DMS153 (cell line): ENCODE results near the gene KAT8.
"Not testable (repeated sequence)": the region's sequence is repeated elsewhere in the genome, so short reads cannot be mapped to it uniquely, and the experiment has no call there.

Experiments
- DNase-seq: peaks from one replicate; lab custom pipeline; 2025; lab: John Stamatoyannopoulos, UW

Gene KAT8

DNA sequence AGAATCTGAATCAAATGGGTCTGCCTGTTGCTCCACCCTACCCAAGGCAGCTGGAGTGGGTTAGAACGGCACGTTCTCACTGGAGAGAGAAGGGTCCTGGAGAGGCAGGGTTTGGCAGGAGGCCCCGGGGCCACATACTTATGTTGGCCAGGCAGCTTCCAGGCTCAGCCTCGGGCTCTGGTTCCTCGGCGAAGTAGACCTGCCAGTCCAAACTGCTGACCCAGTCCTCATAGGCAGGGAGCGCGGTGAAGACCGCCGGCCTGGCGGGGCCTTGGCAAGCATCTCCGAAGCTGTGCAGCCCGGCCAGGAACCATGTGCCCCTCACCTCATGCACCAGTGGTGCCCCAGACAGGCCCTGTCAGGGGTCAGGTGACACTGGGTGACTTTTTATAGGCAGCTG lies 33.5 kb upstream of the KAT8 start:
- DNase-seq = no peak

DNA sequence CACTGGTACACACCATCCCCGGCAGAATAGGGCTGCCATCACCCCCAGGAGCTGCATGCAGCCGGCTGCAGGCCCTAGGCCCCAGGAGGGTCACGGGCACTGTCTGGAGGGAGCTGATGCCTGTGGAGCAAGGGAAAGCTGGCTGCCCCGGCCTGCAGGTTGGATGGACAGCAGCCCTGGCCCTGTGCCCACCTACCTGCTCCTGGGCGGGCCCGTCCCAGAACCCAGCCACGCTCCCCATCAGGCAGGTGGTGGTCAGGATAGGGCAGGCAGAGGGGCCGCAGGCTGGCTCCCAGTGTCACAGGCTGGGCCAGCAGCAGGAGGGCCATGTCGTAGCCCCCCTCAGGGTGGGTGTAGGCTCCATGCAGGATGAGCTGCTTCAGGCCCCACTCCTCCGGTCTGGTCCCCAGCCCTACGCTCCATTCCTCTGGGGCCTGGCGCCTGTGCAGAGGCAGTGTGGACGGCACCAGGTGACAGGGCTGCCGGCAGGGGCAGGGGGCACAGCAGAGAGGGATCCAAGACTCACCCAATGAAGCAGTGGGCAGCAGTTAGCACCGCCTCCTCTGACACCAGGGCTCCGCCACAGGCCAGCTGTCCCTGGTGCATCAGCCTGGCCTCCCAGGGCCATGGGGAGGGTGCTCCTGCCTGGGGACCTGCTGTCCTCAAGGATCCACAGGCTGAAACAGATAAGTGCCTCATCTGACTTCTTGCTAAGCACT lies 32.7 kb upstream of the KAT8 start:
- DNase-seq = no peak

DNA sequence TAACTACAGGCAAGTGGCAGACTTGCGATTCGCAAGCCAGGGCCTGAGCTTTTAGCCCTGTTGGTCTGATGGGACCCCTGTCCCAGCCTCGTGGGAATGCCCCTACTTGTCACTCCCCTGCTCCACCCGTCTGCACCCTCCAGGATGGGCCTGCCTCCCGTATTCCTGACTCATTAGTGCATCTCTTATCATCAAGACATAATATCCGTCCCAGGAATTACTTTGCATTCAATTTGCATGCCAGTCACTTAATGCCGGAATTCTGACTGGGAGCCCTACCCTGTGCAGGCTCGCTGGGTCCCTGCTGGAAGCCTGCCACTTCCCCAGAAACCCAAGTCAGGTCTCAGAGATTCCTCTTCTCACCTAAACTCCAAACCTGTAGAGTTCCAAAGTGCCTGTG lies 32.1 kb upstream of the KAT8 start:
- DNase-seq = no peak

DNA sequence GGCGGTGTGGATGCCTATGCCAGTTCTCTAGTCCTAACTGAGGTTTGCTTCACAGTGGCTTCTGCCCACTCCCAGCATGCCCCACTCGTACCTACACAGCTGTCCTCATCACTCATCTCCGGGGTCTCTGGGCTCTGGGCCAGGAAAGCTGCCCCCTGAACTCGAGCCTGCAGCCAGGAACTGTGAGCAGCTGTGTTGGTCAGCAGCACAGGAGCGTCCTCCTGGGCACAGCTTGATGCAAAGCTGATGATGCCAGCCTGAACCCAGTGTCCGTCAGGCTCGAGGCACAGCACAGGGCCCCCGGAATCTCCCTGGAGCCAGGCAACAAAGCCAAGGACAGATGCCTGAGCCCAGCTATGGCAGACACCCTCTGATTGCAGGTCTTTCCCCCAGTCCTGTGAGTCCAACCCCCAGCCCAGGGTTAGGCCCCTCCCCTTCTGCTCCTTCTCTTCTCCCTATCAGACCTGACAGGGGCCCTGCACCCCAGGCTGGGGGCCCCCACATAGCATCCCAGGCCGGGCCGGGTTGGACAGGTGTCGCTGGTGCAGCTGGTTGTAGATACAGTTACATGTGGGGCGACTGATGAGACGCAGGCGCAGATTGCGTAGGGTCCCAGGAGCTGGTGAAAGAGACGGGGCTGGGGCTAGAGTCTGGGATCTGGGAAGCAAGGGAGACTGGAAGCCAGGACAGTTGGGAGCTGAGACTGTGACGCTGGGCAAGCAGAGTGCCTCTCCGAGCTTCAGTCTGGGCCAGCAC lies 31.4 kb upstream of the KAT8 start:
- no peak for DNase-seq

DNA sequence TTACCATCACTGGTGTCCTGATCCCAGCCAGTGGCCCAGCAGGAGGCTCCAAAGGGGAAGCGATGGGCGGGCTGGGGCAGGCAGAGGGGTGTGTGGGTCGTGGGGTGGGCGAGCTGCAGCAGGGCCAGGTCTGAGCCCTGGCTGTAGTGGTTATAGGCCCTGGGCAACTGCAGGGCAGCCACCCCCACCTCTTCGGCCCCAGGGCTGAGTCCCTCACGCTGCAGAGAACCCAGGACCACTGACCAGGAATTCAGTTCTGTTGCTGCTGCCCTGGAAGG lies 30.9 kb upstream of the KAT8 start:
- DNase-seq = no peak

DNA sequence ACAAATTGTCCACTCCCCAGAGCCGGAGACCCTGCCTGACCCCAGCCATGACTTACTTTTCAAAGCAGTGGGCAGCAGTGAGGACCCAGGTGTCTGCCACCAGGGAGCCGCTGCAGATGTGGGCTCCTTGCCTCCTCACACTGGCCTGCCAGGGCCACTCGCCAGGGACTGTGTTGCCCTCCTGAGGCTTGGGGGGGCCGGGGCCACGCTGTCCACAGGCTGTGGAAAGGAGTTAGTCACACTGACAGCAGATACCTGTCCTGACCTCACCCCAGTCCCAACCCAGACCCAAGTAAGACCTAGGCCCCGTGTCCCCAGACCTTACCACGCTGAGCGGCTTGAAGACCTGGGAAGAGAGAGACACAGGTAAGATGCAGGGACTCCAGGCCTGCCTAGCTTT lies 30.0 kb upstream of the KAT8 start:
- no peak for DNase-seq

DNA sequence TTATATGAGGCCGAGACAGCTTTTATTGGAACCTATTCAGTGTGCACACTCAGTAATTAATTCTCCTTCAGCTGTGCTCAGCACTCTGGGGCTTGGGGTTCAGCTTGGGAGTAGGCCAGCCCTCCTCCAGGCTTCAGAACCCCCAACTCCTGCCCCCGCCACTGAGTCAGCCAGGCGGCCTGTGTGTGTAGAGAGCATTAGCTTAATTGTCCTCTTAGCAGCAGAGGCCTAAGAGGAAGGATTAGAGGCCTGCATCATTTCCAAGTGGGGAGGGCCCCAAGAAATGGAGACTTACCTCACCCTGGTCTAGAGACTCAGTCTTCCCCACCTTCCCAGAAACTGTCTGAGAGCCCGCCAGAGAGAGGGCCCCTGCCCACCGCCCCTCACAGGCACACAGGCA lies 29.5 kb upstream of the KAT8 start:
- DNase-seq = no peak

DNA sequence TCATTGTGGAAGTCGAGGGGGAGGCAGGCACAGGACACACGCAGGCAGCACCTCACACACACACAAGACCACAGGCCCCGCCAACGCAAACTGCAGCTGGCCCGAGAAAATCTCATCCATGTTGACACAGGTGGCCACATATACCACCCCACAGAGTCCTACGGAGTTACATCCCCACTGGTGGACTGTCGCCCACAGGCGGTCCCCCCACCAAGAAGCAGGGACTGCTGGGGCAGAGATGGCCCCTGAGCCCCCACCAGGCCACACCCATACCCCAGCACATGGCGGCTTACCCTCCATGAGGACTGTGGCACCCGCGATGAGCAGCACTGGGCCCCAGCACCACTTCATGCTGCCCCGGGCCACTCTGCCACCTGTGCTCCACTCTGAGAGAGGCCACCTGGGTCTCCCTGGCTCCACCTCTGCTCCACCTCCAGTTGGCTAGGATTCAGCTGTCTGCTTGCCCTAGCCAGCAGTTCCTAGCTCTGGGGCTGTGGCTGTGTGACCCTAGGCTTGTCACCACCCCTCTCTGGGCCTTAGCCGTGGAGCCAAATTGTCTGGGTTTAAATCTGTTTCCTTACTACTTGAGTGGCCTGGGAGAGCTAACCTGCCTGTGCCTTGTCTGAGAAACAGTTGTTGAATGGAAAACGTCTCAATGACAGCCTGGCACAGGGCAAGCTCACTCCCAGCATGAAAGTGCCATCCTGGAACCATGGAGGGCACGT lies 28.8 kb upstream of the KAT8 start, which contains the start of gene PRSS53:
PRSS53 (minus strand) TSS at position 485 of the 725 bp plus-strand sequence; CDS start at position 351, 134 bp downstream.
- no peak for DNase-seq

DNA sequence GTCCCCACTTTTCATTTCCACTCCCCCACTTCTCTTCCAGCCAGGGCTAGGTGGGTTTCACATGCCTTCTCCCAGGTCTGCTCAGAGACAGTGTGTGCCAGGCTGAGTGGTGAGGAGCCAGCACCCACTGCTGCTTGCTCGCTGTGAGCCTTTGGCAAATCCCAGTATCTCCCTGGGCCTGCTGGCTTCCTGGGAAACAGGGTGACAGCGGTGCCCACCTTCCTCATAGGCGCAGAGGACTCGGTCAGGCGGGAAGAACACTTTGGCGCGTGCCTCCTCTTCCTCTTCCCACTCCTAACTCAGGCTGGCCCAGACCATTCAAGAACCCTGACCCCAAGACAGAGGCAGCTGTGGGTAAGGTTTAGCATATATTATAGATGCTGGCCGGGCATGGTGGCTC lies 28.3 kb upstream of the KAT8 start:
- no peak for DNase-seq

DNA sequence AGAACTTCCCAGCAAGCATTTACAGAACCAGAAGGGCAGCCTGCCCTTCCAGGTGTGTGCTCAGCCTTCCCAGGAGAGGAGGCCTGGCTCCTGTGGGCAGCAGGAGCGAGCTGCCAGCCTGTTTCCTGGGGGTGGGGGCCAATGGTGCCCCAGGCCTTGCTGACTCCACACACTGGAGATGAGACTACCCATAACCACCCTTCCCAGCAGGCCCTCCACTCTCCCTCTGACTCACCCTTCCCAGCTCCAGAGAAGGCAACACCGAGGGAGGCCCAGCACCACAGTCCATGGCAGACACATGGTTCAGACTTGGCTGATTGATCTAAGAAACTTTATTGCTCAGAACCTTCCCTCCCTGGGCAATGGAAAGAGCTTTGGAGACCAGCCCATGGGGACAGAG lies 26.9 kb upstream of the KAT8 start:
- DNase-seq = no peak

DNA sequence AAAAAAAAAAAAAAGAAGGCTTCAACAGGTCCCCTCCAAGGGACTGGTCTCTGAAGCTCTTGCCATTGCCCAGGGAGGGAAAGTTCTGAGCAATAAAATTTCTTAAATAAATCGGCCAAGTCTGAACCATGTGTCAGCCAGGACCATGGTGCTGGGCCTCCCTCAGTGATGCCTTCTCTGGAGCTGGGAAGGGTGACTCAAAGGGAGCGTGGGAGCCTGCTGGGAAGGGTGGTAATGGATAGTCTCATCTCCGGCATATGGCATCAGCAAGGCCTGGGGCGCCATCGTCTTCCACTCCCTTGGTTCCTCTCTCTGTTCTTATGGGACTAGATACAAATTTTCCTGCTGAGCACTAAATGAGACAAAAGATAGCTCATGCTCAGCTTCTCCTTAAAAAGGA lies 25.1 kb upstream of the KAT8 start:
- no peak for DNase-seq

DNA sequence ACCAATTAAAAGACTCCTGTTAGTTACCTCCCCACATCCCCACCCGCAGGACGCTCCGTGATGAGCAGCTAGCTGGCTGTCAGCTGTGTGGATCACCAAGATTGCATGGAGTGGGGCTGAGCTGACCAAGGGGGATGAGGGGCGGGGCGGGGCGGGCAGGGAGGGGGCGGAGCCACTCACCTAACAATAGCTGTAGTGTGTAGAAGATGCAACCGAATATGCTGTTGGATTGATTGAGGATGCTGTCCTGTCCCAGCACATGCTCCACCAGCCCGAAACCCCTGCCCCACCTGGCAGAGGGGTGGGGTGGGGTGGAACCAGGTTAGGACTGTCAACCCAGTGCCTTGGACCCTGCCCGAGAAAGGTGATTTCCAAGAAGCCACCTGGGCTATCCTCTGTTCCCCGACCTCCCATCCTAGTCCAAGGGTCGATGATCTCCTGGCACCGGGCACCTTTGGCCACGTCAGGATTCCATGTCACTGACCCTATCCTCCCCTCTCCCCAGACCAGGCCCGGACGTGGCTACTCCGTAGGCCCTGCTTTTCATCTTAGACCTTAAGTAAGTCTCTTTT lies 24.2 kb upstream of the KAT8 start:
- no peak for DNase-seq

DNA sequence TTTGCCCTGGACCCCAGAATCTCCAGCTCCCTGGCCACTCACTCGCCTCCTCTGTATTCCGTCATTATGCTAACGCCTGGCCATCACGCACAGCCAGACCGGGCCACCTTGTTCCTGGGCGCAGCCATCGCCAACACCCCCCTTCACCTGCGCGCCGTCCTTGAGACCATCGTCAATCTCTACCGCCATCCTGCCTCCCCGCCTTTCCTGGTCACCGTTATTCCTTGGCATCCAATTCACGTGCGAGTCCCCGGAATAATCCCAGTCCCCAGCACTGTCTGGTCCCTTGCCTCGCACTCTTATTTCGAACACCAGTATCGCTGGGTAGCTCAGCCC lies 23.4 kb upstream of the KAT8 start:
- DNase-seq = no peak

DNA sequence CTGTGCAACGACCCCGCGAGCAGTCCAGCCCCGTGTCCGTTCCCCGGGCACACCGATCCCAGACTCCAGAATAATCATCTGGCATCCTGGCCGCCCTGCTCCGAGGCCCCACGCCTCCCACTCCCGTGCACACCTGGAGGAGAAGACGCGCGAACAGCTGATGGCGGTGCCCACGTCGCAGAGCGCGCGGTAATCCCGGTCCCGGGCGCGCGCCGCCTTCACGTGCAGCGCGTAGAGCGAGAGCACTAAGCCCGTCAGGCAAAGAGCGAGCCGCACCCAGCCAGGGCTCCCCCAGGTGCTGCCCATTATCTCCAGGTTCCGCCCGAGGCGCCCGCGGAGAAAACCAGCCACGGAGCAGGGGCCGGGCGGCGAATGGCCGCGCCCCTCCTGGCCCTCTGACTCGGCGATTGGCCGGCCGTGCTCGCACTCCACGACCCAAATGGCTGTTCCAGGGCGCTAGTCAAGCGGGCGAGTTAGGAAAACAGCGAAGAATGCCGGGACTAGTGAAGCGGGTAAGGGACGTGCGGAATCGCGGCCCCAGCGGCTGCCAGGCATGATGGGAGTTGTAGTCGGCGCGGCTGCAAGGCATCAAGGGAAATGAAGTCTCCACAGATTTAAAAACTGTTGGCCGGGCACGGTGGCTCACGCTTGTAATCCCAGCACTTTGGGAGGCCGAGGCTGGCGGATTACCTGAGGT lies 22.9 kb upstream of the KAT8 start, which contains the start of gene VKORC1:
VKORC1 (minus strand) TSS at position 374 of the 697 bp plus-strand sequence; CDS start at position 306, 68 bp downstream.
- peak; percentile 95 for DNase-seq

DNA sequence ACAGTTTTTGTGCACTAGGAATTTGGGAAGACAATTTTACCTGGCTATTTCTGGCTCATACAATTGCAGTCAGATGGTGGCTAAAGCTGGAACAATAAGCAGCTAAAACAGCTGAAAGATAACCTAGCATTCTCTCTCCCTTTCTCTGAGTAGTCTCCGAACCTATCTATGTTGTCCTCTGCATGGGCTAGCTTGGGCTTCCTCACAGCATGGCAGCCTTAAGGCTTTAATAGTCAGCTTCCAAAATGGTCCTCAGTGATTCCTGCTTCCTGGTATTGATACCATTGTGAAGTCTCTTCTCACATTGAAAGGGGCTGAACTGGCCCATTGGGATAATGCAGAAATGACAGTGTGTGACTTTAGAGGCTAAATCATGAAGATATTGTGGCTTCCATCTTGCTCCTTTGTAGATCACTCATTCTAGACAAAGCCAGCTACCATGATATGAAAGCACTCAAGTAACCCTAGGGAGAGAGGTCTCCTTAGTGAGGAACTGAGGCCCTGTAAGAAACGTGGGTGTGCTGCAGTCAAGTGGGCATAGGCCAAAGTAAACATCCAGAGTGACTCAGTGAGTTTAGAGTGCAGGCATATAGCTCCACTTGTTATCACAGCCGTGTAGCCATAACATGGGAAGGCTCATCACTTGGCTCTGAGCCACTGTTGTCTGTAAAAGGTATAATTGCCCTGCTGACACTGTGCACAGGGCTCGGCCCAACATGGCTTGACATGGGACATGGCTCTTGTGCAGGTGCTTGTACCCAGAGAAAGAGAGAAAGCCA lies 17.4 kb upstream of the KAT8 start:
- DNase-seq = no peak

DNA sequence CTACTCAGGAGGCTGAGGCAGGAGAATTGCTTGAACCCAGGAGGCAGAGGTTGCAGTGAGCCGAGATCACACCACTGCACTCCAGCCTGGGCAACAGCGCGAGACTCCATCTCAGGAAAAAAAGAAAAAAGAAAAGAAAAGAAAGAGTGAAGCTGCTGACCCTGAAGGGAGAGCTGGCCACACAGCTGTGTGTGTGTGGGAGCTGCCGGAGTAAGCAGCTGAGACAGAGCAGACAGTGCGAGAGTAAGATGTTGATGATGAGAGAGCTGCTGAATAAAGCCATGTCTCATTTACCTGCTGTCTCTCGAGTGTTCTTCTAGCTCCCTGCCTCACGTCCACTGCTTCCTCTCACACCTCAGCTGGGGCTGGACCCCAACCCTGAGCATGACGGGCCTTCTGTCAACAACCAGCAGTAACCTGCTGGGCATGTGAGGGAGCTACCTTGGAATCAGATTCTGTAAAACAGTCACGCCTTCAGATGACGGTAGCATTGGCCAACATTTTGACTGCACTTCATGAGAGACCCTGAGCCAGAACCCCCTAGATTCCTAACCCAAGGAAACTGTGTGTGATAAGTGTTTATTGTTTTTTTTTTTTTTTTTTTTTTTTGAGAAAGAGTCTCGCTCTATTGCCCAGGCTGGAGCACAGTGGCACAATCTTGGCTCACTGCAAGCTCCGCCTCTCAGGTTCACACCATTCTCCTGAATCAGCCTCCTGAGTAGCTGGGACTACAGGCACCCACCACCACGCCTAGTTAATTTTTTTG lies 16.4 kb upstream of the KAT8 start:
- not testable (repeated sequence) for DNase-seq

DNA sequence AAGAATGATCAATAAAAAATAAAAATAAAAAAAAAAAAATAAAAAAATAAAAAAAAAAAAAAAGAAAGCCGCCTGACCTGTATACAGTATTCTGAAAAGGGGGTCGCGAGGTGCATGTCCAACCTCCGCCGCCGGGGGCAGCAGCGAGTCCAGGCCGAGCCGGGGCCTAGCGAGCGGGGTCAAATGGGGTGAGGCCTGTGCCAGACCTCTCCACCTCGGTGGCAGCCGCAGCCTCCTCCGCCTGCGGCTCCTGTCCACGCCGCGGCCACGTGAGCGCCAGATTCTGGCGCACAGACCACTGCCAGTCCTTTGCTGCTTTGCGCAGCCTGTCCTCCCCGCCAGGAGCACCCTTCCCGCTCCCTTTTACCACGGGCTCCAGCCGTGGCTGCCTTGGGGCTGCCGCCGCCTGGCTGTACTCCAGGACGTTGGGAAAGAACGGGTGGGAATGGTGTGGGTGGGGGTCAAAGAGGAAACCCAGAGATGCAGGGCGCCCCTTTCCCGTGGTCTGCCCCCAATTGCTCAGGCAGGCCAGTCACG lies 11.7 kb upstream of the KAT8 start:
- peak; percentile 76 for DNase-seq

DNA sequence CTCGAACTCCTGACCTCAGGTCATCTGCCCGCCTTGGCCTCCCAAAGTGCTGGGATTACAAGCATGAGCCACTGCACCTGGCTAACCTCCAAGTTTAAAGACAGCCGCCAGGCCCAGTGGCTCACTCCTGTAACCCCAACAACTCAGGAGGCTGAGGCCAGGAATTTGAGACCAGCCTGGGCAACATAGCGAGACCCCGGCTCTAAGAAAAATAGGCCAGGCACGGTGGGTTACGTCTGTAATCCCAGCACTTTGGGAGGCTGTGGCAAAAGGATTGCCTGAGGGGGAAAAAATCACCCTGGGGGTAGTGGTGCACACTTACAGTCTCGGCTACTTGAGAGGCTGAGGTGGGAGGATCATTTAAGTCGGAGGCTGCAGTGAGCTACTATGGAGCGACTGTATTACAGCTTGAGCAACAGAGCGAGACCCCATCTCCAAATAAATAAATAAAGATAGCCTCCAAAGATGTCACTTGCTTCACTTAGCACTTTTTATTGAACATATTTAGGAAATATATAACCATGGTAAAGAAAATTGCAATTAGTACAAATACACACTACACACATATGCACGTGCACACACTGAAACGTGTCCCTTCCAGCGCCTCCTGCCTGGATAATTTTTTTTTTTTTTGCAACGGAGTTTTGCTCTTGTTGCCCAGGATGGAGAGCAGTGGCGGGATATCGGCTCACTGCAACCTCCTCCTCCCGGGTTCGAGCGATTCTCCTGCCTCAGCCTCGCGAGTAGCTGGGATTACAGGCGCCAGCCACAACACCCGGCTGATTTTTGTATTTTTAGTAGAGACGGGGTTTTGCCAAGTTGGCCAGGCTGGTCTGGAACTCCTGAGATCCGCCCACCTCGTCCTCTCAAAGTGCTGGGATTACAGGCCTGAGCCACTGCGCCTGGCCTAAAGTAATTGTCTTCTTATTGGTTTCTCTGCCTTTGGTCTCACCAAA lies 10.7 kb upstream of the KAT8 start:
- no peak for DNase-seq

DNA sequence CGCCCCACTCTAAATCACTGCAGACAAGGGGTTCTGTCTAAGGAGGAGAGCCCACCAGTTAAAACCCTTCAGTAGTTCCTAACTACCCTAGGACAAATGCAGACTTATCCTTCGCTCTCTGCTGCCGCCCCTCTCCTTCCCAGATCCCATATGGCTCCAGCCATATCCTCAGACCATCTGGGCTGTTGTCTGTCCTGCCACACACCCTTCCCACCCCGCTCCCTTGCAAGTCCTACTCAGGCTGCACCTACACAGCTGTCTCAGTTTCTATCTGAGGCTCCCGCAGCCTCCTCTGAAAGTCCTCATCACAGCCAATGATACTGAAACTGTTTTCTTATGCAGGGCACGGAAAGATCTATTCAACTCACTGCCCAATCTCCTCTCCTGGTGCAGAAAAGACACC lies 10.0 kb upstream of the KAT8 start:
- DNase-seq = no peak
